ENCODE measurements around the gene CAPN11. TPM values are rescaled to one million over a fixed set of nuclear protein-coding genes. Genes with fewer than 3 reads are reported as not detected.
"Not testable (repeated sequence)": the region's sequence is repeated elsewhere in the genome, so short reads cannot be mapped to it uniquely, and the experiment has no call there.

The CAPN11 gene
- total RNA-seq, 2 experiments from 2014 or later, result 0.12 TPM; not detected in 1

DNA sequence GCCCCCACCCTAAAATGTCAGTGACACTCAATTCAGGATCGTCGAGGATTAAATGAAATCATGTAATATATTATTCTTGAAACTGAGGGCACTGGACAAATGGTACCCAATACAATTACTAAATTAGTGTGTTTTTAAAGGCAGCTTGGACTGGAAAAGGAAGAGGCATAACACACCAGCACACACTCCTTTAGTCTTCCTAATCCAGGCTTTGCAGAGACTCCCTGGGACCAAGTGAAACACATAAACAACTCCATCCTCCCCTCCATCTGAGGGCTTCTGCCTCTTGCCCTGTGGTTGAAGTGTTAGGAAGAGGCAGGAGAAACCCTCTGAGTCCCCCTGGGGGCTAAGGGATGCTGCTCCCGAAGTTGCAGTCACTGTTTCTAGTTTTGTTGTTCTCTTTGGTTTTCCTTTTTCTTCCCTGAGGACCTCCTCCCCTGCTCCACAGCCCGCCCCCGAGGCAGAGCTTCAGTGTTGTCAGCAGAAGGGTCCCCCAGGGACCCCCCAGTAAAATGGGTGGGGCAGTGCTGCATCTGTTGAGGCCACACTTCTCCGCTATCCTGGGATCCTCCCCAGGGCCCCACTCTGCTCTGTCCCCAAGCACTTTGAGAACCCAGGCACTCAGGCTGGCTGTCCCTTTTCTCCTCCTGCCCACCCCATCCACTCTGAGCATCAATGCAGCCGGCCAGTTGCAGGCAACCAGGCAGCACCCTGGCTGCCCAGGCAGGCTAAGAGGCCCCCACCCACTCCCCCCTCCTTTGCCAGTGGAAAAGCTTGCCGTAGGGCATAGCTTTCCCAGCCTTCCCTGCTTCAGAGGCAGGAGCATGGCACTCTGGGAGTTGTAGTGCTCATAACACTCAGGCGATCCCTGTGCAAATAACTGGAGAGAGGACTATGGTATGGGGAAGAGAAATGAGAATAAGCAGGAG is 25.4 kb upstream of the CAPN11 start:
- no peak overlapping the region for H3K27ac Mint-ChIP-seq
- DNase-seq, result no peak
- POLR2A ChIA-PET, result interaction anchor here (1.4 kb wide), 1 partner anchor 11 kb away, joined by 4 read pairs; no protein-coding TSS in a partner anchor

GRCh38 chr6:44133981-44134711 is 24.5 kb upstream of the CAPN11 start:
- Mint-ChIP-seq H3K4me1 (ENCODE audit: low read depth) (peaks cover 4% of the 10 kb centered on the region), H3K4me3 (no peak overlapping the region), H3K27me3 (no peaks in the 10 kb centered on the region), H3K27ac (no peak overlapping the region), H3K9me3 (no peaks in the 10 kb centered on the region), H3K36me3 (peaks cover 3% of the 10 kb centered on the region)
- CTCF ChIA-PET, result no interaction called here
- no peak for DNase-seq
- POLR2A ChIA-PET, result no interaction called here
- intact Hi-C loops (cut with micrococcal nuclease), result no loop called here

More for the DNA sequence above, 25.4 kb upstream of the CAPN11 start:
- CTCF ChIA-PET, result interaction anchor here (1.6 to 2.1 kb wide), 2 partner anchors 37 to 59 kb away, joined by 5 to 6 read pairs; no protein-coding TSS in a partner anchor
- Mint-ChIP-seq H3K4me1 (ENCODE audit: low read depth) (peaks cover 9% of the 10 kb centered on the region), H3K27me3 (no peaks in the 10 kb centered on the region), H3K4me3 (no peak overlapping the region), H3K36me3 (peaks cover 3% of the 10 kb centered on the region), H3K9me3 (no peaks in the 10 kb centered on the region)
- intact Hi-C loops (cut with micrococcal nuclease), result no loop called here

- H3K27ac Mint-ChIP-seq, result no peak overlapping the region
These were observed 23.4 kb upstream of the CAPN11 start for GRCh38 chr6:44135173-44135758.

GRCh38 chr6:44135875-44136274 is 22.7 kb upstream of the CAPN11 start:
- ChIA-PET CTCF (interaction anchor here (1.2 kb wide), 1 partner anchor 8 kb away, joined by 3 read pairs; the partner anchor contains the start of genes MRPL14 and TMEM63B), POLR2A (no interaction called here)
- peaks cover 9% of the 10 kb centered on the region for H3K36me3 Mint-ChIP-seq
- intact Hi-C loops (cut with micrococcal nuclease), result no loop called here
- H3K27ac Mint-ChIP-seq, result no peak overlapping the region
- no peaks in the 10 kb centered on the region for H3K27me3 Mint-ChIP-seq
- DNase-seq, result no peak
- peaks cover 4% of the 10 kb centered on the region for H3K4me1 Mint-ChIP-seq (ENCODE audit: low read depth)
- H3K9me3 Mint-ChIP-seq, result no peaks in the 10 kb centered on the region
- no peak overlapping the region for H3K4me3 Mint-ChIP-seq

More at GRCh38 chr6:44135173-44135758, 23.4 kb upstream of the CAPN11 start:
- H3K4me3 Mint-ChIP-seq, result no peak overlapping the region
- peaks cover 4% of the 10 kb centered on the region for H3K4me1 Mint-ChIP-seq (ENCODE audit: low read depth)
- H3K9me3 Mint-ChIP-seq, result no peaks in the 10 kb centered on the region
- DNase-seq, result no peak
- intact Hi-C loops (cut with micrococcal nuclease), result no loop called here
- peaks cover 3% of the 10 kb centered on the region for H3K36me3 Mint-ChIP-seq
- ChIA-PET CTCF (interaction anchor here (1.2 kb wide), 1 partner anchor 8 kb away, joined by 3 read pairs; the partner anchor contains the start of genes MRPL14 and TMEM63B), POLR2A (no interaction called here)
- no peaks in the 10 kb centered on the region for H3K27me3 Mint-ChIP-seq

DNA sequence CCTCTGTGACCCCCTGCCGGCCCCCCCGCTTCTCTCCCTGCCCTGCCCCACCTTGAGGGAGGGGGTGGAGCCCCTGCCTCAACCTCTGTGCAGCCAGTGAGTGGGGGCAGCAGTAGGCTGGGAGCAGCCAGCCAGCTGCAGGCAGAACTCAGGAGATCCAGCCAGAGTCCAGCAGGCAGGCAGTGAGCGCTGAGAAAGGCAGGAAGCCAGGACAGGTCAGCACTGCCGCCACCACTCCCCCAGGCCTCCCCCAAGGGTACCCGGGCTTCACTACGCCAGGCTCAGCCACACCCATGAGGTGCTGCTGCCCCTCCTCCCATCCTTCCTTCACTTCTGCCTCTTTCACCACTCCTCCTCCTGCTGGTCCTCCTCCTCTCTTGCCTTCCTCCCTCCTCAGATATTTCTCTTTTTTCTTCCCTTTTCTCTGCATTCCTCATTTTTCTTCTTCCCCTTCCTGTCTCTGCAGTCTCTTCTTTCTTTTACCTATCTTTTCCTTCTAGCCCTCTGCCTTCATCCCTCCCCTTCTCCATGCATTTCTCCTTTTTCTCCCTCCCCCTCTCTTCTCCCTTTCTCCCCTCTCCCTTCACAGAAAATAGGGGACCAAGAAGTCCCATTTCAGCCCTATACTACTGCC is 19.8 kb upstream of the CAPN11 start:
- Mint-ChIP-seq H3K4me1 (ENCODE audit: low read depth) (no peaks in the 10 kb centered on the region), H3K4me3 (no peak overlapping the region), H3K36me3 (peaks cover 11% of the 10 kb centered on the region), H3K9me3 (no peaks in the 10 kb centered on the region), H3K27me3 (no peaks in the 10 kb centered on the region), H3K27ac (no peak overlapping the region)
- CTCF ChIA-PET, result interaction anchor here (1.3 kb wide), 1 partner anchor 42 kb away, joined by 4 read pairs; no protein-coding TSS in a partner anchor
- POLR2A ChIA-PET, result no interaction called here
- intact Hi-C loops (cut with micrococcal nuclease), result no loop called here
- DNase-seq, result no peak

DNA sequence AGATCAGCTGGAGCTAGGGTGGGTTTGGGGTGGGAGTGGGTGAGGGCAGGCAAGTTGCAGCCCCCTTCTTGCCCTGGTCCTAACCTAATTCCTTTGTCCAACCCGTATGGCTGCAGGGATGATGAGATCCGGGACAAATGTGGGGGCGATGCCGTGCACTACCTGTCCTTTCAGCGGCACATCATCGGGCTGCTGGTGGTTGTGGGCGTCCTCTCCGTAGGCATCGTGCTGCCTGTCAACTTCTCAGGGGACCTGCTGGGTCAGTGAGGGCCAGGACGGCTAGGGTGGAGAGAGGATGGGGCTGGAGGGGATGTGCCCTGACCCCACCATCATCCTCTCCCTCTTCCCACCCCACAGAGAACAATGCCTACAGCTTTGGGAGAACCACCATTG is 19.3 kb upstream of the CAPN11 start:
- POLR2A ChIA-PET, result no interaction called here
- H3K36me3 Mint-ChIP-seq, result peaks cover 12% of the 10 kb centered on the region
- H3K27ac Mint-ChIP-seq, result no peak overlapping the region

GRCh38 chr6:44142835-44143234 is 15.8 kb upstream of the CAPN11 start:
- POLR2A ChIA-PET, result no interaction called here
- no peaks in the 10 kb centered on the region for H3K9me3 Mint-ChIP-seq
- H3K4me1 Mint-ChIP-seq (ENCODE audit: low read depth), result no peaks in the 10 kb centered on the region
- no peak for DNase-seq
- H3K27me3 Mint-ChIP-seq, result no peaks in the 10 kb centered on the region
- intact Hi-C loops (cut with micrococcal nuclease), result no loop called here
- H3K4me3 Mint-ChIP-seq, result no peak overlapping the region
- CTCF ChIA-PET, result no interaction called here
- no peak overlapping the region for H3K27ac Mint-ChIP-seq
- peaks cover 9% of the 10 kb centered on the region for H3K36me3 Mint-ChIP-seq

More for the DNA sequence above, 19.3 kb upstream of the CAPN11 start:
- Mint-ChIP-seq H3K4me1 (ENCODE audit: low read depth) (no peaks in the 10 kb centered on the region), H3K9me3 (no peaks in the 10 kb centered on the region), H3K4me3 (no peak overlapping the region), H3K27me3 (no peaks in the 10 kb centered on the region)
- CTCF ChIA-PET, result no interaction called here
- DNase-seq, result no peak
- intact Hi-C loops (cut with micrococcal nuclease), result no loop called here

DNA sequence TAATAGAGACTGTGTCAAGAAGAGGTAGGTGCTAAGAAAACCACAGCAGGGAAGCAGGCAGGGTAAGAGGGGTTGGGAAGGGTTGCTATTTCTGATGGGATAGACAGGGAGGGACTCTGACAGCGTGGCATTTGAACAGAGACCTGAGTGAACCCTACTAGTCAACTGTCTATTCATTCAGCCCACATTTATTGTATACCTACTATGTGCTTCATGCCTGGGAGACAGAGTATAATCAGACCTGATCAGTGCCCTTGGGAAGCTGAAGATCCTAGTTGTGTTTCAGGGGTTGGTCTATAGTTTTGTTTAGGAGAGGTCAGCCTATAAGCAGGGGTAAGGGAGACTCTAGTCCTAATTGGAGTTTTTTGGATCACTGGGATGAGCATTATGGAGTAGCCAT is 14.9 kb upstream of the CAPN11 start:
- Mint-ChIP-seq H3K36me3 (peaks cover 11% of the 10 kb centered on the region), H3K4me3 (no peak overlapping the region), H3K27me3 (no peaks in the 10 kb centered on the region), H3K4me1 (ENCODE audit: low read depth) (no peaks in the 10 kb centered on the region), H3K9me3 (no peaks in the 10 kb centered on the region), H3K27ac (no peak overlapping the region)
- intact Hi-C loops (cut with micrococcal nuclease), result no loop called here
- DNase-seq, result no peak
- ChIA-PET CTCF (no interaction called here), POLR2A (interaction anchor here (0.7 kb wide), 1 partner anchor 1957 kb away, joined by 3 read pairs; no protein-coding TSS in a partner anchor)

DNA sequence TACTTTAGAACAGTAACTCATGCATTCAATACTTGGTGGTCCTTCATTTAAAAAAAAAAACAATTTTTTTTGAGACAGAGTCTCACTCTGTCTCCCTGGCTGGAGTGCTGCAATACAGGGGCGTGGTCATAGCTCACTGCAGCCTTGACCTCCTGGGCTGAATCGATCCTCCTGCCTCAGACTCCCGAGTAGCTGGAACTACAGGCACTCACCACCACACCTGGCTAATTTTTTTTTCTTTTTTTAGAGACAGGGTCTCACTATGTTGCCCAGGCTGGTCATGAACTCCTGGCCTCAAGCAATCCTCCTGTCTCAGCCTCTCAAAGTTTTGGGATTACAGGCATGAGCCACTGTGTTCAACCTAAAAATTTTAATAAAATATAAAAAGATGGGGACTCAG is 14.1 kb upstream of the CAPN11 start:
- DNase-seq; H3K9me3 Mint-ChIP-seq; H3K4me3 Mint-ChIP-seq; H3K4me1 Mint-ChIP-seq (ENCODE audit: low read depth); H3K27me3 Mint-ChIP-seq; H3K27ac Mint-ChIP-seq; CTCF ChIA-PET; intact Hi-C loops (cut with micrococcal nuclease): not testable (repeated sequence)
- POLR2A ChIA-PET, result interaction anchor here (0.7 kb wide), 1 partner anchor 1958 kb away, joined by 3 read pairs; no protein-coding TSS in a partner anchor
- H3K36me3 Mint-ChIP-seq, result peaks cover 16% of the 10 kb centered on the region

DNA sequence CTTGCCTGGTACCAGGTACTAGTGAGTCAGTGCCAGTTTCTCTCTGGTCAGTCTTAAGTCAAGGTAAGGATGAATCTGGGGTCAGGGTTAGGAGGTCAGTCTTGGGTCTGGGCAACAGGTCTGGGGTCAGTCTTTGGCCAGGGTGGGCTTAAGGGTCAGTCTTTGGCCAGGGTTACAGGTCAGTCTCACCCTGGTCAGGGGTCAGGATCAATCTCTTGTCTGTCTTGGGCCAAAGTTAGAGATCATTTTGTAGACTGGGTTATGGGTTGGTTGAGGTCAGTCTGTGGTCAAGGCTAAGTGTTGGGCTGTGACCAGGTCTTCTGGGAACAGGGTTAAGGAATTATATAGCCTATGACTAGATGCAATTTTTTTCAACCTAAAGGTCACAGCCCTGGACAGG is 12.8 kb upstream of the CAPN11 start:
- intact Hi-C loops (cut with micrococcal nuclease), result no loop called here
- Mint-ChIP-seq H3K36me3 (peaks cover 11% of the 10 kb centered on the region), H3K9me3 (no peaks in the 10 kb centered on the region), H3K27ac (no peak overlapping the region), H3K4me3 (no peak overlapping the region), H3K27me3 (no peaks in the 10 kb centered on the region), H3K4me1 (ENCODE audit: low read depth) (no peaks in the 10 kb centered on the region)
- CTCF ChIA-PET, result no interaction called here
- POLR2A ChIA-PET, result no interaction called here
- DNase-seq, result no peak

GRCh38 chr6:44146685-44147084 is 11.9 kb upstream of the CAPN11 start:
- Mint-ChIP-seq H3K4me1 (ENCODE audit: low read depth) (peaks cover 4% of the 10 kb centered on the region), H3K36me3 (peaks cover 10% of the 10 kb centered on the region), H3K27ac (no peak overlapping the region), H3K9me3 (no peaks in the 10 kb centered on the region), H3K4me3 (no peak overlapping the region), H3K27me3 (no peaks in the 10 kb centered on the region)
- DNase-seq, result no peak
- CTCF ChIA-PET, result no interaction called here
- POLR2A ChIA-PET, result no interaction called here
- intact Hi-C loops (cut with micrococcal nuclease), result no loop called here

- Mint-ChIP-seq H3K27me3 (no peaks in the 10 kb centered on the region), H3K36me3 (peaks cover 10% of the 10 kb centered on the region), H3K4me3 (no peak overlapping the region), H3K9me3 (no peaks in the 10 kb centered on the region), H3K27ac (no peak overlapping the region), H3K4me1 (ENCODE audit: low read depth) (peaks cover 5% of the 10 kb centered on the region)
- no peak for DNase-seq
- ChIA-PET POLR2A (no interaction called here), CTCF (no interaction called here)
- intact Hi-C loops (cut with micrococcal nuclease), result no loop called here
These were observed 11.4 kb upstream of the CAPN11 start for GRCh38 chr6:44147256-44147655.
